ENCODE measurements around the gene DDB1. TPM values are rescaled to one million over a fixed set of nuclear protein-coding genes. Genes with fewer than 3 reads are reported as not detected.

The DDB1 gene
- total and polyA plus RNA-seq, 2 of the 13 experiments (the other 11 are each of a cell fraction or from before 2014, with no cell fraction given), result 217 to 266 TPM

- TF ChIP-seq CCAR2 (optimal IDR thresholded peaks at IDR 0.05; ENCODE audit: low read depth, low read length) (no peak), ZC3H13 (CRISPR knock-in tag; IDR thresholded peaks at IDR 0.05) (no peak), NR2F2 (IDR thresholded peaks at IDR 0.05; ENCODE audit: borderline replicate concordance, low read depth) (no peak), DMAP1 (CRISPR knock-in tag; IDR thresholded peaks at IDR 0.05) (peak; percentile 89), SSRP1 (CRISPR knock-in tag; IDR thresholded peaks at IDR 0.05) (no peak), ZNF572 (CRISPR knock-in tag; IDR thresholded peaks at IDR 0.05) (no peak), ZFP36L2 (CRISPR knock-in tag; IDR thresholded peaks at IDR 0.05) (no peak), E2F1 (CRISPR knock-in tag; IDR thresholded peaks at IDR 0.05) (no peak), HNRNPH1 (optimal IDR thresholded peaks at IDR 0.05; ENCODE audit: low read depth, low read length) (no peak), MAF1 (CRISPR knock-in tag; IDR thresholded peaks at IDR 0.05; ENCODE audit: borderline replicate concordance) (0 out of 2 replicates have a peak, but pooled peaks have one; percentile 8), ZNF12 (CRISPR knock-in tag; IDR thresholded peaks at IDR 0.05) (no peak), ZNF280B (CRISPR knock-in tag; IDR thresholded peaks at IDR 0.05; ENCODE audit: borderline replicate concordance) (no peak; the same call in 1 of the 2 replicates), SMAD9 (CRISPR knock-in tag; IDR thresholded peaks at IDR 0.05) (no peak), ZNF839 (CRISPR knock-in tag; IDR thresholded peaks at IDR 0.05; ENCODE audit: borderline replicate concordance) (no peak), CHCHD3 (CRISPR knock-in tag; IDR thresholded peaks at IDR 0.05) (no peak), NCOA1 (CRISPR knock-in tag; IDR thresholded peaks at IDR 0.05) (0 out of 2 replicates have a peak, but pooled peaks have one; percentile 50), KDM5A (IDR thresholded peaks at IDR 0.05; ENCODE audit: borderline replicate concordance, low read length) (no peak), ZMYM3 (CRISPR knock-in tag; IDR thresholded peaks at IDR 0.05) (no peak), POLR2AphosphoS5 (IDR thresholded peaks at IDR 0.05; ENCODE audit: low read depth, low read length) (peak; percentile 3; the same call in 1 of the 2 replicates), FOSL1 (CRISPR knock-in tag; IDR thresholded peaks at IDR 0.05; ENCODE audit: borderline replicate concordance) (no peak; the same call in 1 of the 2 replicates), SAP130 (CRISPR knock-in tag; IDR thresholded peaks at IDR 0.05; ENCODE audit: low read depth) (peak; percentile 75), GPBP1L1 (CRISPR knock-in tag; IDR thresholded peaks at IDR 0.05) (no peak), SUZ12 (IDR thresholded peaks at IDR 0.05; ENCODE audit: low read depth, low read length) (no peak)
- TF ChIP-seq, protein P1, sequence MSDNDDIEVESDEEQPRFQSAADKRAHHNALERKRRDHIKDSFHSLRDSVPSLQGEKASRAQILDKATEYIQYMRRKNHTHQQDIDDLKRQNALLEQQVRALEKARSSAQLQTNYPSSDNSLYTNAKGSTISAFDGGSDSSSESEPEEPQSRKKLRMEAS (IDR thresholded peaks at IDR 0.05), result peak; percentile 93
- TF ChIP-seq, protein P2, sequence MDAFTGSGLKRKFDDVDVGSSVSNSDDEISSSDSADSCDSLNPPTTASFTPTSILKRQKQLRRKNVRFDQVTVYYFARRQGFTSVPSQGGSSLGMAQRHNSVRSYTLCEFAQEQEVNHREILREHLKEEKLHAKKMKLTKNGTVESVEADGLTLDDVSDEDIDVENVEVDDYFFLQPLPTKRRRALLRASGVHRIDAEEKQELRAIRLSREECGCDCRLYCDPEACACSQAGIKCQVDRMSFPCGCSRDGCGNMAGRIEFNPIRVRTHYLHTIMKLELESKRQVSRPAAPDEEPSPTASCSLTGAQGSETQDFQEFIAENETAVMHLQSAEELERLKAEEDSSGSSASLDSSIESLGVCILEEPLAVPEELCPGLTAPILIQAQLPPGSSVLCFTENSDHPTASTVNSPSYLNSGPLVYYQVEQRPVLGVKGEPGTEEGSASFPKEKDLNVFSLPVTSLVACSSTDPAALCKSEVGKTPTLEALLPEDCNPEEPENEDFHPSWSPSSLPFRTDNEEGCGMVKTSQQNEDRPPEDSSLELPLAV (CRISPR knock-in tag; conservative IDR thresholded peaks at IDR 0.05; ENCODE audit: low read depth), result no peak
These were observed 38.8 kb downstream of the DDB1 start (continued) for GRCh38 chr11:61293867-61294716.
